22Rv1 (cell line): ENCODE results near the gene GRPEL2.

ENCODE experiments used
- H3K27ac ChIP-seq: fragments of 450-650 bp; 2 replicates; pipeline ENCODE4 v1.5.1; 2017
- CTCF ChIP-seq: fragments of 450-650 bp; IDR thresholded peaks from 2 replicates; pipeline ENCODE4 v1.5.1; 2017; ENCODE audit warnings: mild to moderate bottlenecking
- ZFX ChIP-seq: fragments of 450-650 bp; IDR thresholded peaks from 2 replicates; pipeline ENCODE4 v1.6.1; 2017; ENCODE audit warnings: antibody characterized with exemption, borderline replicate concordance

The GRPEL2 gene

GRCh38 chr5:149320791-149321330 is 24.4 kb upstream of the GRPEL2 start:
- TF ChIP-seq CTCF (no peak), ZFX (no peak)
- peak overlapping the region; percentile 72 for H3K27ac ChIP-seq

- TF ChIP-seq ZFX, result no peak
- no peak for TF ChIP-seq CTCF
- H3K27ac ChIP-seq, result no peak overlapping the region
Measured at GRCh38 chr5:149322518-149322917, 22.8 kb upstream of the GRPEL2 start.

GRCh38 chr5:149323210-149323609 is 22.1 kb upstream of the GRPEL2 start:
- TF ChIP-seq ZFX (no peak), CTCF (no peak)
- no peak overlapping the region for H3K27ac ChIP-seq

GRCh38 chr5:149323621-149324205 is 21.6 kb upstream of the GRPEL2 start:
- no peak for TF ChIP-seq ZFX
- TF ChIP-seq CTCF, result no peak

GRCh38 chr5:149324641-149325040 is 20.7 kb upstream of the GRPEL2 start:
- TF ChIP-seq CTCF (no peak), ZFX (no peak)
- H3K27ac ChIP-seq, result no peak overlapping the region

More at GRCh38 chr5:149323621-149324205, 21.6 kb upstream of the GRPEL2 start:
- H3K27ac ChIP-seq, result no peak overlapping the region

- TF ChIP-seq CTCF (no peak), ZFX (no peak)
- no peak overlapping the region for H3K27ac ChIP-seq
Measured at GRCh38 chr5:149325166-149325735, 20.0 kb upstream of the GRPEL2 start.

- TF ChIP-seq CTCF (no peak), ZFX (no peak)
- H3K27ac ChIP-seq, result no peak overlapping the region
Measured at GRCh38 chr5:149325894-149326293, 19.4 kb upstream of the GRPEL2 start.
